GM21390 (cell line): ENCODE data around the gene MAGEC2.

Experiments used
- ATAC-seq: cut with Tn5 transposase; IDR thresholded peaks from one replicate; pipeline ENCODE4 v1.9.1; 2021; ENCODE audit not compliant: unreplicated experiment

The MAGEC2 gene

GRCh38 chrX:142204522-142205433, at the start of gene MAGEC2:
TSS of gene MAGEC2 (minus strand) at chrX:142205290. CDS start at chrX:142203987, 1,303 bp downstream.
- ATAC-seq, result no peak

- ATAC-seq, result no peak
Observed at GRCh38 chrX:142251680-142252079, 46.6 kb upstream of the MAGEC2 start.

GRCh38 chrX:142251202-142251601, 46.1 kb upstream of the MAGEC2 start:
- no peak for ATAC-seq

GRCh38 chrX:142250502-142250901, 45.4 kb upstream of the MAGEC2 start:
- no peak for ATAC-seq

- ATAC-seq, result no peak
Observed at GRCh38 chrX:142249721-142250120, 44.6 kb upstream of the MAGEC2 start.

- ATAC-seq, result no peak
Observed at GRCh38 chrX:142244568-142244967, 39.5 kb upstream of the MAGEC2 start.

GRCh38 chrX:142238536-142238935, 33.4 kb upstream of the MAGEC2 start:
- ATAC-seq, result no peak

GRCh38 chrX:142233400-142233799, 28.3 kb upstream of the MAGEC2 start:
- ATAC-seq, result no peak

GRCh38 chrX:142214081-142214480, 9.0 kb upstream of the MAGEC2 start:
- no peak for ATAC-seq

GRCh38 chrX:142201113-142201512, 4.0 kb downstream of the MAGEC2 start:
- ATAC-seq, result no peak

- ATAC-seq, result no peak
Observed at GRCh38 chrX:142186103-142186502, 19.0 kb downstream of the MAGEC2 start.

GRCh38 chrX:142184756-142185602, 20.1 kb downstream of the MAGEC2 start:
- ATAC-seq, result no peak

- no peak for ATAC-seq
Observed at GRCh38 chrX:142156567-142156966, 48.5 kb downstream of the MAGEC2 start.
